GM23338 (cell line): Measurements from ENCODE around the gene RAD23A. TPM values are rescaled to one million over a fixed set of nuclear protein-coding genes. Genes with fewer than 3 reads are reported as not detected.

Source experiments
- ATAC-seq: fragments of 200-7000 bp; cut with Tn5 transposase; 3 replicates; pipeline ENCODE4 v1.9.1; 2020
- DNase-seq: peaks from one replicate; pipeline ENCODE4 v3.0.0-alpha.2; 2015; ENCODE audit warnings: low spot score
- H2AFZ ChIP-seq: fragments of 200-600 bp; sonication (generic); 2 replicates; pipeline ENCODE4 v1.8.0; 2016; ENCODE audit warnings: antibody characterized with exemption, mild to moderate bottlenecking, moderate library complexity
- H3F3A ChIP-seq: fragments of 200-600 bp; sonication (generic); replicated peaks from 2 replicates; pipeline ENCODE4 v1.8.0; 2017; ENCODE audit warnings: antibody characterized with exemption, mixed run types, low read depth
- H3K27ac ChIP-seq: fragments of 200-600 bp; sonication (generic); 2 replicates; pipeline ENCODE4 v1.6.1; 2016; ENCODE audit warnings: low read depth
- H3K27me3 ChIP-seq: fragments of 200-600 bp; sonication (generic); 2 replicates; pipeline ENCODE4 v1.8.0; 2016; ENCODE audit warnings: mild to moderate bottlenecking, mixed run types, moderate library complexity; ENCODE audit not compliant: insufficient read depth
- H3K36me3 ChIP-seq: fragments of 200-600 bp; sonication (generic); 2 replicates; pipeline ENCODE4 v1.8.0; 2016; ENCODE audit warnings: mild to moderate bottlenecking; ENCODE audit not compliant: insufficient read depth
- H3K4me1 ChIP-seq: fragments of 200-600 bp; sonication (generic); 2 replicates; pipeline ENCODE4 v1.8.0; 2016; ENCODE audit warnings: mild to moderate bottlenecking, moderate library complexity; ENCODE audit not compliant: insufficient read depth
- H3K4me2 ChIP-seq: fragments of 200-600 bp; sonication (generic); 2 replicates; pipeline ENCODE4 v1.7.1; 2017; ENCODE audit warnings: mixed run types
- H3K4me3 ChIP-seq: fragments of 200-600 bp; sonication (generic); 2 replicates; pipeline ENCODE4 v1.6.1; 2016; ENCODE audit warnings: mixed run types
- H3K79me2 ChIP-seq: fragments of 200-600 bp; sonication (generic); replicated peaks from 2 replicates; pipeline ENCODE4 v1.8.0; 2017; ENCODE audit warnings: mild to moderate bottlenecking; ENCODE audit not compliant: insufficient read depth
- H3K9me2 ChIP-seq: fragments of 200-600 bp; sonication (generic); 2 replicates; pipeline ENCODE4 v1.8.0; 2017; ENCODE audit not compliant: insufficient read depth
- H4K20me1 ChIP-seq: fragments of 200-600 bp; sonication (generic); replicated peaks from 2 replicates; pipeline ENCODE4 v1.8.0; 2017; ENCODE audit warnings: mild to moderate bottlenecking; ENCODE audit not compliant: insufficient read depth
- H3K27ac Mint-ChIP-seq: 2 replicates; pipeline ENCODE4 v1.8.0; 2020; ENCODE audit warnings: inconsistent platforms, mild to moderate bottlenecking, moderate library complexity, mixed read lengths
- H3K27me3 Mint-ChIP-seq: 3 replicates; pipeline ENCODE4 v1.8.0; 2022; ENCODE audit warnings: low read depth, mild to moderate bottlenecking, moderate library complexity, mixed read lengths, inconsistent platforms; ENCODE audit not compliant: insufficient read depth, poor library complexity
- H3K36me3 Mint-ChIP-seq: 3 replicates; pipeline ENCODE4 v1.8.0; 2021; ENCODE audit warnings: low read depth, mild to moderate bottlenecking, inconsistent platforms, moderate library complexity, mixed read lengths
- H3K4me1 Mint-ChIP-seq: 3 replicates; pipeline ENCODE4 v1.8.0; 2020; ENCODE audit warnings: mild to moderate bottlenecking, inconsistent platforms, mixed read lengths
- H3K4me3 Mint-ChIP-seq: 3 replicates; pipeline ENCODE4 v1.8.0; 2021; ENCODE audit warnings: moderate library complexity, mild to moderate bottlenecking, inconsistent platforms, mixed read lengths
- H3K9me3 Mint-ChIP-seq: 3 replicates; pipeline ENCODE4 v1.8.0; 2020; ENCODE audit warnings: moderate library complexity, mild to moderate bottlenecking, inconsistent platforms, mixed read lengths
- ETS1 ChIP-seq: IDR thresholded peaks from 2 replicates; pipeline ENCODE4 v1.6.1; 2016; ENCODE audit warnings: antibody characterized with exemption
- EZH2 ChIP-seq: fragments of 200-600 bp; sonication (generic); IDR thresholded peaks from one replicate; pipeline ENCODE4 v1.8.0; 2017; ENCODE audit warnings: antibody characterized with exemption, mild to moderate bottlenecking, low read depth; ENCODE audit not compliant: unreplicated experiment
- EZH2phosphoT487 ChIP-seq: fragments of 200-600 bp; sonication (generic); IDR thresholded peaks from one replicate; pipeline ENCODE4 v1.8.1; 2018; ENCODE audit warnings: antibody characterized with exemption; ENCODE audit not compliant: unreplicated experiment
- JUNB ChIP-seq: IDR thresholded peaks from one replicate; pipeline ENCODE4 v1.6.1; 2016; ENCODE audit warnings: antibody characterized with exemption; ENCODE audit not compliant: unreplicated experiment
- NANOG ChIP-seq: IDR thresholded peaks from 2 replicates; pipeline ENCODE4 v1.6.1; 2016; ENCODE audit warnings: antibody characterized with exemption, borderline replicate concordance
- STAT1 ChIP-seq: IDR thresholded peaks from one replicate; pipeline ENCODE4 v1.6.1; 2016; ENCODE audit warnings: antibody characterized with exemption; ENCODE audit not compliant: unreplicated experiment
- ZNF114 ChIP-seq: fragments of 250-450 bp; sonication (Bioruptor Pico); IDR thresholded peaks from 2 replicates; pipeline ENCODE4 v1.5.0; 2020; ENCODE audit warnings: mild to moderate bottlenecking, moderate library complexity
- polyA plus RNA-seq: library from polyadenylated mRNA; unstranded; fragments of >200 nt; fragmentation: Nextera tagmentation; extraction: Ambion mirVana; gene quantifications from 2 replicates; pipeline ENCODE4 v1.2.1, GENCODE V29; 2016
- total RNA-seq: library from RNA; depleted of rRNA; stranded (reverse); fragments of >200 nt; shearing (Covaris generic); gene quantifications from 2 replicates; pipeline ENCODE4 v1.2.3, GENCODE V29; 2014
- TF ChIP-seq, protein P1 (sequence below): IDR thresholded peaks from one replicate; pipeline ENCODE4 v1.6.1; 2018; ENCODE audit warnings: antibody characterized with exemption; ENCODE audit not compliant: unreplicated experiment
- TF ChIP-seq, protein P2 (sequence below), 2 experiments: fragments of 200-600 bp in 1 of 2; sonication (generic) in 1 of 2; conservative IDR thresholded peaks; 2 replicates each; pipeline versions ENCODE4 v1.5.1 to v1.6.1; 2016 to 2017; ENCODE audit warnings: antibody characterized with exemption in 2 of 2, low read depth in 2 of 2, mild to moderate bottlenecking in 2 of 2, moderate library complexity in 1 of 2

RAD23A gene
- total and polyA plus RNA-seq, 2 experiments from 2014 or later, result 69.7 to 127 TPM

- TF ChIP-seq, protein P1, sequence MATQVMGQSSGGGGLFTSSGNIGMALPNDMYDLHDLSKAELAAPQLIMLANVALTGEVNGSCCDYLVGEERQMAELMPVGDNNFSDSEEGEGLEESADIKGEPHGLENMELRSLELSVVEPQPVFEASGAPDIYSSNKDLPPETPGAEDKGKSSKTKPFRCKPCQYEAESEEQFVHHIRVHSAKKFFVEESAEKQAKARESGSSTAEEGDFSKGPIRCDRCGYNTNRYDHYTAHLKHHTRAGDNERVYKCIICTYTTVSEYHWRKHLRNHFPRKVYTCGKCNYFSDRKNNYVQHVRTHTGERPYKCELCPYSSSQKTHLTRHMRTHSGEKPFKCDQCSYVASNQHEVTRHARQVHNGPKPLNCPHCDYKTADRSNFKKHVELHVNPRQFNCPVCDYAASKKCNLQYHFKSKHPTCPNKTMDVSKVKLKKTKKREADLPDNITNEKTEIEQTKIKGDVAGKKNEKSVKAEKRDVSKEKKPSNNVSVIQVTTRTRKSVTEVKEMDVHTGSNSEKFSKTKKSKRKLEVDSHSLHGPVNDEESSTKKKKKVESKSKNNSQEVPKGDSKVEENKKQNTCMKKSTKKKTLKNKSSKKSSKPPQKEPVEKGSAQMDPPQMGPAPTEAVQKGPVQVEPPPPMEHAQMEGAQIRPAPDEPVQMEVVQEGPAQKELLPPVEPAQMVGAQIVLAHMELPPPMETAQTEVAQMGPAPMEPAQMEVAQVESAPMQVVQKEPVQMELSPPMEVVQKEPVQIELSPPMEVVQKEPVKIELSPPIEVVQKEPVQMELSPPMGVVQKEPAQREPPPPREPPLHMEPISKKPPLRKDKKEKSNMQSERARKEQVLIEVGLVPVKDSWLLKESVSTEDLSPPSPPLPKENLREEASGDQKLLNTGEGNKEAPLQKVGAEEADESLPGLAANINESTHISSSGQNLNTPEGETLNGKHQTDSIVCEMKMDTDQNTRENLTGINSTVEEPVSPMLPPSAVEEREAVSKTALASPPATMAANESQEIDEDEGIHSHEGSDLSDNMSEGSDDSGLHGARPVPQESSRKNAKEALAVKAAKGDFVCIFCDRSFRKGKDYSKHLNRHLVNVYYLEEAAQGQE, result no peak
- TF ChIP-seq ZNF114 (CRISPR knock-in tag) (no peak), ETS1 (no peak), EZH2phosphoT487 (no peak), EZH2 (no peak), JUNB (no peak), STAT1 (no peak), NANOG (no peak)
- TF ChIP-seq, protein P2, sequence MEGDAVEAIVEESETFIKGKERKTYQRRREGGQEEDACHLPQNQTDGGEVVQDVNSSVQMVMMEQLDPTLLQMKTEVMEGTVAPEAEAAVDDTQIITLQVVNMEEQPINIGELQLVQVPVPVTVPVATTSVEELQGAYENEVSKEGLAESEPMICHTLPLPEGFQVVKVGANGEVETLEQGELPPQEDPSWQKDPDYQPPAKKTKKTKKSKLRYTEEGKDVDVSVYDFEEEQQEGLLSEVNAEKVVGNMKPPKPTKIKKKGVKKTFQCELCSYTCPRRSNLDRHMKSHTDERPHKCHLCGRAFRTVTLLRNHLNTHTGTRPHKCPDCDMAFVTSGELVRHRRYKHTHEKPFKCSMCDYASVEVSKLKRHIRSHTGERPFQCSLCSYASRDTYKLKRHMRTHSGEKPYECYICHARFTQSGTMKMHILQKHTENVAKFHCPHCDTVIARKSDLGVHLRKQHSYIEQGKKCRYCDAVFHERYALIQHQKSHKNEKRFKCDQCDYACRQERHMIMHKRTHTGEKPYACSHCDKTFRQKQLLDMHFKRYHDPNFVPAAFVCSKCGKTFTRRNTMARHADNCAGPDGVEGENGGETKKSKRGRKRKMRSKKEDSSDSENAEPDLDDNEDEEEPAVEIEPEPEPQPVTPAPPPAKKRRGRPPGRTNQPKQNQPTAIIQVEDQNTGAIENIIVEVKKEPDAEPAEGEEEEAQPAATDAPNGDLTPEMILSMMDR (conservative IDR thresholded peaks at IDR 0.05; ENCODE audit: low read depth in 2 of 2), result no peak
- H2AFZ ChIP-seq, result no peak overlapping the region
- DNase-seq, result no peak
- no peaks in the 10 kb centered on the region for H3K9me2 ChIP-seq
- peaks cover 61% of the 10 kb centered on the region for H3K27me3 ChIP-seq
- Mint-ChIP-seq H3K36me3 (peaks cover 4% of the 10 kb centered on the region; the same call in 2 of the 3 replicates), H3K27me3 (peaks cover 56% of the 10 kb centered on the region), H3K4me1 (peaks cover 7% of the 10 kb centered on the region), H3K27ac (no peak overlapping the region), H3K9me3 (peaks cover 5% of the 10 kb centered on the region; the same call in 1 of the 3 replicates), H3K4me3 (no peak overlapping the region; the same call in 2 of the 3 replicates)
- ATAC-seq, result no peak
- no peak overlapping the region for H3K4me3 ChIP-seq
- peaks cover 4% of the 10 kb centered on the region; the same call in 1 of the 2 replicates for H3F3A ChIP-seq
- no peaks in the 10 kb centered on the region; the same call in 1 of the 2 replicates for H3K4me1 ChIP-seq
- H3K79me2 ChIP-seq, result no peaks in the 10 kb centered on the region
- H3K27ac ChIP-seq, result no peak overlapping the region
- H3K36me3 ChIP-seq, result no peaks in the 10 kb centered on the region
- H3K4me2 ChIP-seq, result no peak overlapping the region
- H4K20me1 ChIP-seq, result no peaks in the 10 kb centered on the region; the same call in 1 of the 2 replicates
Observed at GRCh38 chr19:12991296-12991695, 45.6 kb downstream of the RAD23A start.

GRCh38 chr19:12992729-12993128 lies 47.1 kb downstream of the RAD23A start:
- H3K9me2 ChIP-seq, result no peaks in the 10 kb centered on the region
- H3K4me3 ChIP-seq, result no peak overlapping the region
- H3F3A ChIP-seq, result peaks cover 8% of the 10 kb centered on the region; the same call in 1 of the 2 replicates
- Mint-ChIP-seq H3K4me1 (peaks cover 7% of the 10 kb centered on the region), H3K9me3 (peaks cover 5% of the 10 kb centered on the region; the same call in 1 of the 3 replicates), H3K27ac (no peak overlapping the region), H3K27me3 (peaks cover 66% of the 10 kb centered on the region), H3K4me3 (no peak overlapping the region), H3K36me3 (peaks cover 4% of the 10 kb centered on the region; the same call in 2 of the 3 replicates)
- no peak for DNase-seq
- no peaks in the 10 kb centered on the region; the same call in 1 of the 2 replicates for H4K20me1 ChIP-seq
- no peaks in the 10 kb centered on the region for H3K79me2 ChIP-seq
- H3K4me2 ChIP-seq, result no peak overlapping the region
- no peak overlapping the region for H3K27ac ChIP-seq
- no peak overlapping the region for H2AFZ ChIP-seq
- no peaks in the 10 kb centered on the region for H3K36me3 ChIP-seq
- ATAC-seq, result no peak
- H3K27me3 ChIP-seq, result peaks cover 67% of the 10 kb centered on the region
- H3K4me1 ChIP-seq, result no peaks in the 10 kb centered on the region; the same call in 1 of the 2 replicates
- no peak for TF ChIP-seq EZH2
- TF ChIP-seq, protein P2 (conservative IDR thresholded peaks at IDR 0.05; ENCODE audit: low read depth in 2 of 2), result no peak
- TF ChIP-seq ZNF114 (CRISPR knock-in tag), result no peak
